Activated gamma-delta T cell treated with Interleukin-2 at 50 U/mL for 16 hours (primary cell): Measurements from ENCODE around the gene ASB15.
"Not testable (repeated sequence)": the region's sequence is repeated elsewhere in the genome, so short reads cannot be mapped to it uniquely, and the experiment has no call there.

Source experiments
- DNase-seq: peaks from one replicate; pipeline ENCODE4 v3.0.0-alpha.2; 2020

ASB15 gene

DNA sequence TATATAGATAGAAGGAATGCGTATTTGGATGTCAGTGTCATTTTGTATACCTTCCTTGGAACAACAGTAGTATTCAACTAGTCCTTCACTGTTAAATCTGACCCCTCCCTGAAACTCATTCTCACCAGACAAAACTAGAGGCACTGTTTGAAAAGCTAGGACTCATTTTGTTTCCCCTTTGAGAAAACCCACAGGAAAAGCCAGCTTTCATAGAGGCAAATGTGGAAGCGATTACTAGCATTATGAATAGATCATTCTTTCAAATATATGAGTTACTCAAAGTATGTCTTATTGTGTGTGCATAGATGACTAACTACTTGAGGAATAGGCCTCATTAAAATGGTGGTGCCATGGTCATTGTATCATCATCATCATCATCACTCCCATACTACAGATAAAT, 1.9 kb upstream of the ASB15 start:
- no peak for DNase-seq

DNA sequence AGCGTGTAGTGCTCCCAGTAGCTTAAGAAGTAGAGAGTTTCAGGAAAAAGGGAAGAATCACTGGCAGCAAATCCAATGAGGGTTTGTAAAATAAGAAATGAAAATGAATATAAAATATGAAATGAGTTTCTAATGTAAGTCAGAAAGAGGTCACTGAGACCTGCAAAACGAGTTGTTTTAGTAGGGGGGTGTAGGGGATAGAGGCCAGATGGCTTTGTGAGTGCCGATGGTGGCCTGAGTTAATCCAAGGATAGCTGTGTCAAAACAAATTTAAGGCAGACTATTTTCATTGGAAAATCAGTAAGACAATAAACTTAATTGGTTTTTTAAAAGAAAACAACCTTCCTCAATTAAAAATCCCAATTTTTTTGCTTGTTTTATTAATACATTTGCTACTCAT, 745 bp upstream of the ASB15 start:
- DNase-seq: no peak

DNA sequence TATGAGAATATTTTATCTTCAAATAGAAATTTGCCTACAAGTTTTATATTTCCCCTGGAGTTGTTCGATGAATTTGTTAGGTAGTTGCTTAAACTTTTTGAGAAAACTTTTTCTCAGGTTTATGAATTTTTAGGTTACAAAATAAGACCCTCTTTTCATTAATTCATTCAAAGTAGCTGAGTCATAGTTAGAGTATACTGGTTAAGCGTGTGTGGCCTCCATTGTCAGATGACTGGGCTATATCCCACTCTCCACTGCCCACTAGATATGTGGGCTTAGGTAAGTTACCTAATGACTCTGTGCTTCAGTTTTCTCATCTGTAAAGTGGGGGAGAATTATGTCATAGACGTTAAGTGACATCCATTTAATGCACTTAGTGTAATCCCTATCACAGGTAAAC, 1.0 kb downstream of the ASB15 start:
- no peak for DNase-seq

DNA sequence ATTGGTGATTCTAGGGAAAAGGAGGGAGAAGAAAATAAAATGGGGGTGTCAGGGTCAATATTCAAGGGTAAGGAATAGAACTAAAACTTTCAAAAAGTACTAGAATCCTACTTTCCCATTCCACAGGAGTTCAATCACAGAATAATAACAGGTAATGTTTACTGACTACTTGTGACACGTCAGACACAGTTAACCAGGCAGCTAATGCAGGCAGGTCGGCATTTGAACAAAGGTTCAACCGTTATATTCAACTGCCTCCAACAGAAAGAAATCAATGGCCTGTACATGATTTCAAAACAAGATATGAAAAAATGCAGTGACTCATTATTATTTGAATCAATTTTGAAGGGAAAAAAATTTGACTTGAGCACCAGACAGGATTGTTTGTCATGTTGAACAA, 3.1 kb downstream of the ASB15 start:
- DNase-seq: no peak

DNA sequence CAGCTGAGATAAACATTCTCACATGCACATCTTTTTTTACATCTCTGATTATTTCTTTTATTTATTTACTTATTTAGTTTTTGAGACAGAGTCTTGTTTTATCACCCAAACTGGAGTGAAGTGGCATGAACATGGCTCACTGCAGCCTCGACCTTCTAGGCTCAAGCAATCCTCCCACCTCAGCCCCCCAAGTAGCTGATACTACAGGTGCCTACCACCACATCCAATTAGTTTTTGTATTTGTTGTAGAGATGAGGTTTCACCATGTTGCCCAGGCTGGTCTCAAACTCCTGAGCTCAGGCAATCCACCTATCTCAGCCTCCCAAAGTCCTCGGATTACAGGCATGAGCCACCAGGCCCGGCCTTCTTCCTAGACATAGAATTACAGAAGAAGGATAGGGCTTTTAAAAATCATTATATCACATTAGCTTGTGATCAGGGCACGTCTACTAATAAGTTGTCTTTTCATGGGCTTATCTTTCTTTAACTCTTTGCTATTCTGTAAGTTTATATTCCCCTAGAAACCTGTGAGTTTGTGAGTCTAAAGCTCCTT, 5.9 kb downstream of the ASB15 start:
- DNase-seq: no peak

DNA sequence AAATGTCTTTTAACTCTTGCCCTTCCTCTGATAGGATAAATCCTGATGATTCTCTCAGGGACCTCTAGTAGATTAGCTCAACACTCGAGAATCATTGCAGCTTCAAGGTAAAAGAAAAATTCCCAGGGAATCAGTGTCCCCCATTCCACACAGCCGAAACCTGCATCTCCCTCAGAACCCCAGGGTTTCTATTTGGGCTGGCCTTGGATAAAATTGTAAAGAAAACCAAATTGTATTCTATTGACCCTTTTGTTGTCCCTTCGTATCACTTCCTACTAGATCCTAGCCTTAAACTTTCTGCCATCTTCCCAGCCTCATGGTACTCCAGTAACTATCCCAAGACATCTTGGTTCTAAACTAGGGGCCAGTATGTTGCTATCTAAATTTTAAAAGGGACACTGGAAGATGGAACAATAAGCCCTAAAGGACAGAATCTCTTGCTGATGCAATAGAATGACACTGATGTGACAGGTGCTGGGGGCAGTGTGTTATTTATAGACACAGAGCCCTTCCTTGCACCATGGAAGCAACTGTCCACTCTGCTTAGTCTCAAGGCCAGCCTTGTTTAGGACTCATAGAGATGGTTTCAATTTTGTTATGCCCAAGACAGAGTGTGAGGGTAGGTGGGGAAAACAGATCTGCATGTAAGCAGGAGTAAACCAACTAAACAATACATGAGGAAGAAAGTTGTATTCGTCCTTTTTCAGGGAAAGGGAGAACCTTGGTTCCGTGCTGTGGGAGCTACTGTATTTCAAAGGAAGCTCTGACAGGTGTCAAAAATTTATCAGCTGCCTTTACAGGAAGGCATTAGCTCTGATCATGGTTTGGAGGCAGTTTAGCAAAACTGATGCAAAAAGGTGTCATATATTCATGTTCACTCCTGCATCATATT, 7.6 kb downstream of the ASB15 start:
- DNase-seq: no peak

DNA sequence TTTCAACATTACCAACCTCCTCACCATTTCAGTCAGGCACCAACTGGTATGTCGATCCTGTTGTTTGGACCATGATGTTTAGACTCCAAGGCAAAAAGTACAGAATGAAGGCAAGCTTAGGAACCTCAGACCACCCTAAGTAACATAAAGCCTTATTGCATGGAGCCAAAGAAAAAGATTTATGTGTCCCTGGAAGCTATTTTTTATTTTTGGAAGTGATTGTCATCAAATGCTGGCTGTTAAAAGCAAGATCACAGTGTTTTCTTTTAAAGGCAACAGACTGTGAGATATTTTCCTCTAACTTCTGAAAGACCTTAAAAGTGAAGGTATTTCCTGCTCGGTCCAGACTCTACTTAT, 8.2 kb downstream of the ASB15 start:
- DNase-seq: no peak

DNA sequence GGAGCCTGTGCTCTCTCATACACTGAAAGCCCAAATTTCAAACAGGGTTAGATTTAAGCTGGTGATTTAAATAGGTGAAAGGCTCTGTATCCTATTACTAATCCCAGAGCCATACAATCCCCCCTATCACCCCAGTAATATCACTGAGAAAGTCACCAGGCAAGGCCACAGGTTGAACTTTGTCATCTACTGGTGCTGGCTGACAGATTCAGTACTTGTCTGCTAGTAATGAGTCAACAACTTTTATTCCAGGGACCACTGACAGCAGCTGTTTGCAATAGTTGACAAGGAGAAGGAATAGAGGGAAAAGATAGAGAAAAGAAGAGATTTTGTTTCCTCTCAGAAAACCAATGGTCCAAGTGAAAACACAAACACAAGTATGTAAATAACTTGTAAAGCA, 10.4 kb downstream of the ASB15 start:
- DNase-seq: no peak

DNA sequence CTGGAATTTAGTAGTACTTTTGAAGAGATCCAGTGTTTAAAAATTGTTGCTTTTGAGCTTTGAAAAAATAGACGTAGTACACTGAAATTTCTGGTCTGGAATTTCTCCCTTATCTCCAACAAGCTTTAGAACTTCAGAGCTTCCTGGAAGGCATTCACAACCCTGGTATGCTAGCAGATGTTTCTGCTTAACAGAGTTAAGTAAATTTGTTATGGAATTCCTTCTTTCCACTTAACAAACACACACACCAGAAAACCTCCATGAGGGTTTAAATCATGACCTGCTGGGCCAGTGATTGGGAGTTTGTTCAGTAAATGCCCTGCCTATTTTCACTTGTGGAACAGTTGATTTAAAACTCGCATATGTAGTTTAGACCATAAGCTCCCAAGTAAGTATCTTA, 13.7 kb downstream of the ASB15 start:
- DNase-seq: no peak

DNA sequence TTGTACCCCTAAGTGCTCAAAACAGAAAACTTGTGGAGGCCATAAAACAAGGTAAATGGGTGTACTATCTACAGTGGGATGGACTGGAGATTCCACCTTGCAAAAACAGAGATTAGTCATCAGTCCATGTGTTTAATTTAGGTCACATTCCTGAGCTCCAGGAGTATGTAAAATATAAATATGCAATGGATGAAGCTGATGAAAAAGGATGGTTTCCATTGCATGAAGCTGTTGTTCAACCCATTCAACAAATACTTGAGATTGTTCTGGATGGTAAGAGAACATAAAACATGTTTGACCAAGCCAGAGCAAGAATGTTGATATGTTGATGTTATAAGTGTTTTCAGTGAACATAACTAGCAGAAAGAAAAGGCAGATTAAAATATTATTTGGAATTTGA, 14.6 kb downstream of the ASB15 start:
- DNase-seq: no peak

DNA sequence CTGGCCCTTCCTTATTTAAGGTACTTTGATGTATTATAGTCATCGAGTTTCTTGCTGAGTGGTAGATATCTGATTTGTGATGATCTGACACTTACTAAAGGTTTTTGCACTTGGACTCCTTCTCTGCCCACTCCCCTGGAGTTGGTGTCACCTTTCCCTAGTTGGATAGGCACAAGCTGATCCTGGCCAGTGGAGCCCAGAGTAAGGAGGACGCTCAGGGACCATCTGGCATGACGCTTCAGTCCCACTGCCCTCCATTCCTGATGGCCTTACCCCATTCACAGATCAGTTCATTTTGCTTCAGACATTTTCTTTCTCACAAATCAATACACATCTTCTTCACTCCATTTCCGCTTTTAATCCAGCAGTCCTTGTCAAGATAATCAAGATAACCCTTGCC, 20.1 kb downstream of the ASB15 start:
- DNase-seq: no peak

DNA sequence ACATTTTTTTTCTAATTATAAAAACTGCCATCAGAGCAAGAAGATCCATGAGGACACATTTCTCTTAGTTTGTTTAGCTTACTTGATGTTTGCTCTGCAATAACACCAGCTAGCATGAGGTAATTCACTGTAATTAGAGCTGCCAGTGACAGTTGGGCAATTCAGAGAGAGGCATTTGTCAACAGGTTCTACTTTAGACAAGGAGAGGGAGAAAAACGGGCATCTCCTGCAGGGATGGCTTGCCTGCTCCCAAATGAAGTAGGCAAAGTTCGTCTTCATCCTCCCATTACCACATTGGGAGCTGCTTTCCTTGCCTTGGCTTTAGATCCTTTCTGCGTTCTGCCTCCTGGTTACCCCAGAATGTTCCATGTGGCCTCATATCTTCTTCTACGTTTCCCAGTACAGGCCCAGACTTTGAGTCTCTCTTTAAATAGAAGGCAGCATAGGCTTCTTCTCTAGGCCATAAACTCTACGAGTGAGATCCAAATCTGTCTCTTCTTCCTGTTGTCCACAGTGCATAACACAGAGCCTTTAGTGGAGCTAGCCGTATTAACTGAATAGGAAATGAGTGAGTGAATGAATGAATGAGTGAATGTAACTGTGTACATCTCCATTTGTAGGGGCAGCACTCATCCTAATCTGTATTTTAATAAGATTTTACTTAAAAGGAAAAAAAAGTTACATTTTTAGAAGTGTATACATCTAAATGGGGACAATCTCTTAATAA, 21.2 kb downstream of the ASB15 start:
- DNase-seq: no peak

DNA sequence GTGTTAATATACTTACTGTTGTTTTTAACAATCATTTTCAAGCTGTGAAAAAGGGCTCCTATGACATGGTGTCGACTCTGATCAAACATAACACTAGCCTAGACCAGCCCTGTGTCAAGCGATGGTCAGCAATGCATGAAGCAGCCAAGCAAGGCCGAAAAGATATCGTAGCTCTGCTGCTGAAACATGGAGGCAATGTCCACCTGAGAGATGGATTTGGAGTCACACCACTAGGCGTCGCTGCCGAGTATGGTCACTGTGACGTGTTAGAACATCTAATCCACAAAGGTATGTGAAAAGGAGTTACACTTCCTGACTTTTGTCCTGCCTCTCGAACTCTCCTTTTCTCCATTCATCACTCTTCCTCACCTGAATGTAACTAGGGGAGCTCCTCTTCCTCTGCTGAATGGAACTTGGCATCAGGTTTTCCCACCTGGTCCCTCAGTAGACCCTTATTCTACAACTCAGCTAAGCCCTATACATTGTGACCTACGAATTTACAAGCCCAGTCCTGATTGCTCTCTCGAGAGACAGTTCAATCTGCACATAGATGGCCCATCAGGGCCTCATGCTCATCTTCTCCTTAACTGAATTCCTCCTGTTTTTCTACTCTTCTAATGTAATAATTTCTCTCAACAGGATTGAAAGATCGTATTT, 23.0 kb downstream of the ASB15 start:
- peak; percentile 49 for DNase-seq

DNA sequence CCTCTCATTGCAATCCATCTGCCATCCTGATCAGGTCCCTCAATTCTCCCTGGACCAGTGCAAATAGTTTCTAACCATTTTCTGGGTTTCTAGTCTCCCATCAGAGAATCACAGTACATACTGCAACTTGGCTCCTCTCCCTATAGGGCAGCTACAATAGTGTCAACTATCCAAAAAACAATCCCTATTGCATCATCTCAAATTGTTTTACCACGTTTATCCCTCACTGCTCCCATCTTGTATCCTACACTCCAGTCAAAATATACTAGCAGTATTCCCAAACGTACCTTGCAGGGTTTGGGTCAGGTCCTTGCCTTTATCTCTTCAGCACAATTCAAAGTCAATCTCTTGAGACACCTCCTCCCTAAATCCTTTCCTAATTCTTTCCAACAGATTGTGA, 23.6 kb downstream of the ASB15 start:
- no peak for DNase-seq

DNA sequence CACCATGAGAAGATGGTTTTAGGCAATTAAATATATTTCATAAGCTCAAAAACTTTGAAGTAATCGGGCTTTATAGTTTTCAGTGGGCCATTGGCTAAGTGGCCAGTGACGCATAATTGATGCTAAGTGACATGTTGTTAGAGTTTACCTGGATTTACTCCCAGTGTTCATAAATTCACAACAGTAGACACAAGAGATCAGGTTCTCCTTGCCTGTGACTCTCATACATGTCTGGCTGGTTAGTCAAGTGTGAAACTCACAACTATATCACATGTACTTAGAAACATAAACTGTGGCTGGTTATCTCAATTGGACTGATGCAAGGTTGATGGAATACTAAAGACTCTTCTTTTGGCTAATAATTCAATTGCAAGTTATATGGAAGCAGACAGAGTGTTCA, 26.2 kb downstream of the ASB15 start:
- DNase-seq: no peak

DNA sequence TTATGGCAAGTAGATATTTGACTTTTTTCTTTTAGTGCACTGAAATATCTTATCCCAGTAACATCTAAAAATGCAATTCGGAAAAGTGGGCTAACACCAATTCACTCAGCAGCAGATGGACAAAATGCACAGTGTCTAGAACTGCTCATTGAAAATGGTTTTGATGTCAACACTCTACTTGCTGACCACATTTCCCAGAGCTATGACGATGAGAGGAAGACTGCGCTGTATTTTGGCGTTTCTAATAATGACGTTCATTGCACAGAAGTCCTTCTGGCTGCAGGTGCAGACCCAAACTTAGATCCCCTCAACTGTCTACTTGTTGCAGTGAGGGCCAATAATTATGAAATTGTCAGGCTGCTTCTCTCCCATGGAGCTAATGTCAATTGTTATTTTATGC, 27.2 kb downstream of the ASB15 start:
- no peak for DNase-seq

DNA sequence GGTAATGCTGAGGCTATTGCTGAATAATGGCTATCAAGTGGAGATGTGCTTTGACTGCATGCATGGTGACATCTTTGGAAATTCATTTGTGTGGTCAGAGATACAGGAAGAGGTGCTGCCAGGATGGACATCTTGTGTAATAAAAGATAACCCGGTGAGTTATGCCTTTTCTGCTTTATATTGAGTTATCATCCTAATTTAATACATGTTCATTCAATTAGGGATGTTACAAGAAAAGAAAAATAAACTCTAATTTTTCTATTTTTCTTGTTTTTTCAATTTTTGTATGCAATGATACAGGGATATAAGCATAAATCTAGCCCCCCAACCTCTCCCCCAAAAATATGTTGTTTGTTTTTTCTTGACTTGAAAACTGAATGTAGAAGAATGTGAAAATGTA, 27.7 kb downstream of the ASB15 start:
- no peak for DNase-seq

DNA sequence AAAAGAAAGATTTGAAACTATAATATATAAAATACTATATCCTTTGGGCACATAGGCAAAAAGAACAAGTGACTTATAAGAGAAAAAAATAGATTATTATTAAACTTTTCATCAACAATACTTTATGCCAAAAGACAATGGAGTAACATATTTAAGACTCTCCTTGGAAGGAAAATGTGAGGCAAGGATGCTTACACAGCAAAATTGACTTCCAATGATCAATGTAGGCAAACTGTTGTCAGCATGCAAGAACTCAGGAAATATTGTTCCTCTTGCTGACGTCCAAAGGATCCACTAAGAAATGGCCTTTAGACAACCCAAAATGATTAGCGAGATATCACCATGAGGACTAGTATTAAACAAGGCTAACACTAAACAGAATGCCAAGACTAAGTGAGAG, 31.2 kb downstream of the ASB15 start:
- no peak for DNase-seq

DNA sequence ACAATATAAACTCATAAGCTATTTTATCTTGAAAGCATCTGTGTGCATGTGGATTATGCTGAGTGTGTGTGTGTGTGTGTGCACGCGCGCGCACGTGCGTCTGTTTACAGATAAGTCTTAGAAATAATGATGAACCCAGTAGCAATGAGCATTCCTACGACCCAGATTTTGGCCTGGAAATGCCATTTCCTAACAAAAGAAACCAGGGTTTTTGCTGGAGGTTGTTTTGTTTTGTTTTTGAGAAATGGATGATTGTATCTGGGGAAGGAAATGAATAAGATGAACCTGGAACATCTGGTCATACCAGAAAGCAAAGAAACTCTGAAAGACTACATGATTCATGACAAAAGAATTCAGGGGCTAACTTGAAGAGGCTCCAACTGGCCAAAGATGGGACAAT, 31.9 kb downstream of the ASB15 start:
- DNase-seq: no peak

DNA sequence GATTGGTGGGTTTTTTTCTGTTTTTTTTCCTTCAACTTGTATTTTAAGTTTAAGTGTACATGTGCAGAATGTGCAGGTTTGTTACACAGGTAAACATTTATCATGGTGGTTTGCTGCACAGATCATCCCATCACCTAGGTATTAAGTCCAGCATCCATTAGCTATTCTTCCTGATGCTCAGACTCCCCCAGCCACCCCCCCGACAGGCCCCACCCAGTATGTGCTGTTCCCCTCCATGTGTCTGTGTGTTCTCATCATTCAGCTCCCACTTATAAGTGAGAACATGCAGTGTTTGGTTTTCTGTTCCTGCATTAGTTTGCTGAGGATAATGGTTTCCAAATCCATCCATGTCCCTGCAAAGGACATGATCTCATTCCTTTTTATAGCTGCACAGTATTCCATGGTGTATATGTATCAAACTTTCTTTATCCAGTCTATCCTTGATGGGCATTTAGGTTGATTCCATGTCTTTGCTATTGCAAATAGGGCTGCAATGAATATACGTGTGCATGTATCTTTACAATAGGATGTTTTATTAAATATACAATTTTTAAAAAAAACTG, 32.5 kb downstream of the ASB15 start:
- DNase-seq: not testable (repeated sequence)

DNA sequence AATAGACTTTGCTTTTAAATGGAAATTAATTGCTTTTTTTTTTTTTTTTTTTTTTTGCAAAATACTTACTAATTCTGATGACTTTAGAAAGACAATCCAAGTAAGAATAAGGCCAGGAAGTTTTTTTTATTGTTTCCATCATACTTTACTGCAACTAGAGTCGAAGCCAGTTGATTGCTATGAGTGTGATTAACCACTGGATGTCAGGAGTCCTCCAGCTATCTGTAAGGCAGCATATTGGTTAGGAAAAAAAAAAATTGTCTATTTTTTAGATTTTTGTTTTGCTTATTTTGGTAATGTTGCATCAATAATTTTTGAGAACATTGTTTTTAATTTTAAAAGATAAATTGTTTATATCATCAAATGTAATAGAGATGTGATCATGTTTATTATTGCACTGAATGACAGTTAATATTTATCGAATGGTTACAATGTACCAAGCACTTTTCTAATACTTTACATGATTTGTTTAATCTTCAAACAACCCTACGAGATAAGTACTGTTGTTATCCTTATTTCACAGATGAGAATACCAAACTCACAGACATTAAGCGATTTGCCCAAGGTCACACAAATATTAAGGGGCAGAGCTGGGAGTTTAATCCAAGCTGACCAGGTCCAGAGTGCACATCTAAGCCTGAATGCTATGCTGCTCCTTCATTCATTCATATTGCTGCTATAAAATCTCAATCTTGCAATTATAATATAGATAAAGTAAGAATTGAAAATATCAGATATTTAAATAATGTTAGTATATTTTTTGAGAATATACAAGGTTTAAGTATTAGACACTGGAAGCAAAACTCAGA, 34.1 kb downstream of the ASB15 start:
- no peak for DNase-seq

DNA sequence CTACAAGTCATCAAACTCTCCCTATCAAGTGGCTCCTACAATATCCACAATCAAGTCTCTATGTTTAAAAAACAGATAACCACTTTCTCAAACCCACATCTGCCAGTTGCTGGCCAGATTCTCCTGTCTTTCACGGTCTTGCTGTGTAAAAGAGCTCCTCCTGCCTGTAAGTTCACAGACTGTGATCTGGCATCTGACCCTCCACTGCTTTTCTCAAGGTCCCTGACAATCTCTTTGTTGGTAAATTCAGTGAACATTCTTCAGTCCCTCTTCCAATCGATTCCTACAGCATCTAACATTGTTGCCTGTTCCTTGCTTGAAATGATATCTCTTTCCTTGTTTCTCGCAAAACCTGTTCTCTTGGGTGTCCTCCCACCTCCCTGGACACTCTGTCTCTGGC, 35.6 kb downstream of the ASB15 start:
- no peak for DNase-seq

DNA sequence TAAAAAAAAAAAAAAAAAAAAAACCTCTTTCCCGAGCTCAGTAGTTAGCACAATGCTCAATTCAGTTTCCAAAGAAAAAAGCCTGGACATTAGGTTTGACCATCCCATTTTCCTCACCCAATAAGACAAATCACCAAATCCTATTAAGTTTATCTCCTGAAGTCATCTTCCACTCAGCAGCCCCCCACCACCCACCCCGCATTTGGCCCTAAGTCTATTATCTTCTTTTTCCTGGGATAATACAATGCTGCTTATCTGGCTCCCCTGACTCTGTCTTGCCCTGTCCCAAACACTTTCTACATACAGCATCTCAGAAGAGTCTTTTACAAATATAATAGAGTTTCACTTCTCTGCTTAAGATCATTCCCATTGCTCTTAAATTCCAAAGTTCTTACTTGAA, 36.3 kb downstream of the ASB15 start:
- DNase-seq: no peak
